ENCODE results near the gene ACKR1. TPM values are rescaled to one million over a fixed set of nuclear protein-coding genes. Genes with fewer than 3 reads are reported as not detected.

The ACKR1 gene
- polyA plus RNA-seq, 2 donors, result 11.1 to 35.9 TPM

DNA sequence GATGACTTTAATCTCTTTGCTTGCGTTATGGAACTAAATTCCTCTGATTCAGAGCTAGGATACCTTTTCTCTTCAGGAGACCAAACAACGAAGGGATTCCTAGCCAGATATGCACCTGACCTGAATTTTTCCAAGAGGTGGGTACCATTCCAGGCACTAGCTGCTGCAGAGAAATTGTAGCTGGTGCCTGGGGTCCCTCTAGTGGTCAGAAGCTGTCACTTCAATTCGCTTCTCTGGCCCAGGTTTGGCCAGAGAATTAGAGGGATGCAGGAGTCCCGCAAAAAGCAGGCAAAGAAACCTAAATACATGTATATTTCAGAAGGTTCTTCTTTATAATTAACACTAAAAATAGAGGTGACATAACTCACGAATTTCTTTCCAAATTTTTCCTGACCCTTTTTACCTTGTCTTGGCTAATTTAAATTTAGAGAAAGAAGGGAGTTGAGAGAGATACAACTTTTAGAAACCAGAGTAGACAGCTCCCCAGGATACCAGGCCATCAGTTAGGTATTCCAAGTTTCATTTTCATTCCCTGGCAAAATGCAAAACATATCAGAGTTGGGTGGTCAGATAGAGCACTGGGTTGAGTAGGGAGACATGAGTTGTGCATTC is 9.6 kb downstream of the ACKR1 start:
- Histone ChIP-seq H3K27me3 (ENCODE audit: control insufficient read depth in 1 of 2, insufficient read depth in 2 of 2, low read length in 2 of 2) (no peaks in the 10 kb centered on the region), H3K36me3 (ENCODE audit: control insufficient read depth in 2 of 2, insufficient read depth in 2 of 2, low read length in 1 of 2) (no peaks in the 10 kb centered on the region), H3K27ac (ENCODE audit: low read depth in 2 of 2, low read length in 1 of 2) (no peak overlapping the region), H3K9me3 (ENCODE audit: control insufficient read depth in 2 of 2, insufficient read depth in 1 of 2, low read depth in 1 of 2, low read length in 1 of 2) (no peaks in the 10 kb centered on the region), H3K4me3 (ENCODE audit: low read depth in 1 of 2, low read length in 2 of 2) (no peak overlapping the region), H3K4me1 (ENCODE audit: control insufficient read depth in 2 of 2, insufficient read depth in 2 of 2, low read length in 1 of 2) (no peaks in the 10 kb centered on the region)
- 3 to 5% methylated on average over 5 of the region's 5 CpGs for WGBS, 2 donors

DNA sequence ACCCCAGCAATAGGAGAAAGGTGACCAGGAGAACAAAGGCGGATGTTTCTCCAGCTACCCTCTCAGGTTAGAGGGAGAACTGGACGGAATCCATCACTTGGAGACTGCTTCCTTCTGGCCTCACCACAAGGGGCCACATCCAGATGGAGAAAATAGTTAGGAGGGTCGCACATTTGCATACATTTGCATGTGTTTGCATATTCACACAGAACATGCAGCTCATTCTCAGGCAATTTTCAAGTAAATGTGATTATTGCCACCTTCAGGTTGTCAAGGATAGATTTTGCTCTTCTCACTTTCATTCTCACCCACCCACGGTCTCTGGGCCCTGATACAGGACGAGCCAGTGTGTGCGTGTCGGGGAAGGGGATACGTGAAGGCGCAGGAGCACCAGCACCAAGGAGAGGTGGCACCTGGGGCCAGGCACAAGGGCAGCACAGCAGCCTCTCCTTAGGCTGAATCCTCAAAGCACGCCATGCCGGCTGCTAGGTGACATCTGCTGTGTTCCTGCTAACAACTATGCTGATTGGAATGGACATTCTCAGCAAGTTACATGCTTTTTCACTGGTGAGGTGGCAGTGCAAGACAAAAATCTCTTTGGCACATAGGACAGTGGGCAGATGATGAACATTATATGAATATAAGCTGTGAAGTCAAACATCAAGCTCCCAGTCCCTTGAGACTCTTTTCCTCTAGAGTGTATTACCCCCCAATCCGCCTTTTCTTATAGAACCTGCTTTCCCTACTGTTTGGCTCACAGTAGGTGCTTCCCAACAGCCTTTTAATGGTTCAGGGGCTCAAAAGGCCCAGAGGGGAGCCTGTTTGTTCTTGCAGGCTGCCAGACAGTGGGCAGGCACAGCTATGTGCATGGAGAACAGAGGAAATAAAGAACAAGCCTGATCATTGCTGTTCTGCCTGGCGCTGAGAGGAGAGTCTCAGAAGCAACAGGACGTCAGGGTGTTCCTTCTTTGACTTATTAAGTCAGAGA is 14.3 kb downstream of the ACKR1 start:
- Histone ChIP-seq H3K4me3 (ENCODE audit: low read depth in 1 of 2, low read length in 2 of 2) (no peak overlapping the region), H3K4me1 (ENCODE audit: control insufficient read depth in 2 of 2, insufficient read depth in 2 of 2, low read length in 1 of 2) (no peaks in the 10 kb centered on the region), H3K36me3 (ENCODE audit: control insufficient read depth in 2 of 2, insufficient read depth in 2 of 2, low read length in 1 of 2) (no peaks in the 10 kb centered on the region), H3K27me3 (ENCODE audit: control insufficient read depth in 1 of 2, insufficient read depth in 2 of 2, low read length in 2 of 2) (no peaks in the 10 kb centered on the region), H3K27ac (ENCODE audit: low read depth in 2 of 2, low read length in 1 of 2) (no peak overlapping the region), H3K9me3 (ENCODE audit: control insufficient read depth in 2 of 2, insufficient read depth in 1 of 2, low read depth in 1 of 2, low read length in 1 of 2) (no peaks in the 10 kb centered on the region)
- 63 to 70% methylated on average over 14 of the region's 14 CpGs for WGBS, 2 donors

DNA sequence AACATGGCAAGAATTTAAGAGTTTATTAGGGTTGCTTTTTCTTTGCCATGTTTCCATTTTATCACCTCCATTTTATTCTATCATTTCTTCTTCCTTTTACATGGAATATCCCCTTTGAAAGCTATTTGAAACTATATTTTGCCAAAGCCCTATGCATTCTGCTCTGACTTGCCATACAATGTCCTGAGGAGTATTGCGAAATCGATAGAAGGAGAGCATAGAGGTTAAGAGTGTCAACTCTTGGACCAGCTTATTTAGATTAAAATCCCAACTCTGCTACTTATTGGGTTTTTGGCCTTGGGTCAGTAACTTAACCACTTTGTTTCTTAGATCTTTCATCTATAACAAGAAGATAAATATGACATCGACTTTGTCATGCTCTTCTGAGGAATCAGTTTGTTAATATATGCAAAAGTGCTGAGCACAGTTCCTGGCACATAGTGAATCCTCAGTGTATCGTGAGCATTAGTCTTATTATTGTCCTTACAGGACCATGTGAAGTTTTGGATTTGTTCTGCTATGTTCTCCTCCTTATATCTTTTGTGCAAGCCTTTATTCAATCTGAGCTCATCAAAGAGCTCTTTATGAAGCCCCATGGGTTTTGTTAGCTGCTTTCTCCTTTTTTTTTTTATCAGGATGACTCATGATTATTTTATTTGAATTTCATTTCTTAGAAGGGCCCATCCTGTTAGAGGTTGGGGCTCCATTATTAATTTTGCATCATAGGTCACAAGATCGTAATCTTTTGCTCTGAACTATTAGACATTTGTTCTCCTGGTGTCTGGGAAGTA is 17.6 kb downstream of the ACKR1 start:
- Histone ChIP-seq H3K36me3 (ENCODE audit: control insufficient read depth in 2 of 2, insufficient read depth in 2 of 2, low read length in 1 of 2) (no peaks in the 10 kb centered on the region), H3K27ac (ENCODE audit: low read depth in 2 of 2, low read length in 1 of 2) (no peak overlapping the region), H3K4me1 (ENCODE audit: control insufficient read depth in 2 of 2, insufficient read depth in 2 of 2, low read length in 1 of 2) (no peaks in the 10 kb centered on the region), H3K9me3 (ENCODE audit: control insufficient read depth in 2 of 2, insufficient read depth in 1 of 2, low read depth in 1 of 2, low read length in 1 of 2) (no peaks in the 10 kb centered on the region), H3K4me3 (ENCODE audit: low read depth in 1 of 2, low read length in 2 of 2) (no peak overlapping the region), H3K27me3 (ENCODE audit: control insufficient read depth in 1 of 2, insufficient read depth in 2 of 2, low read length in 2 of 2) (no peaks in the 10 kb centered on the region)
- 75 to 77% methylated on average over 5 of the region's 5 CpGs for WGBS, 2 donors

DNA sequence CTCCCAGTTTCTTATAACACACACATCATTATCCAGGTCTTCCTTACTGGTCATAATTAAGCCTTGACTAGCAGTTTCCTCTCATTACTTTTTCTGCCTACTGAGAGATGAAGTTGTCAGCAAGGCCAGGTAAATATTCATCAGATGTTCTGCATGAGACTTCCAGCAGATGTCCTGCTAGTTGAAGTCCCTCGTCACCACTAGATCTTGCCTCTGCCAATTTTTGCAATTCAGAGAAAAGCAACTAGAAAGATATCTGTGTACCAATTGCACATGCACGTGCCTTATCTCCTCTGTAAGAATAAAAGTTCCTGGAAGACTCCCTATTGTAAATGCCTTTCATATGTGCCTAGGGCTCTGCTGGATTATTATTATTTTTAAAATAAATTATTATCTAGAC is 18.3 kb downstream of the ACKR1 start:
- Histone ChIP-seq H3K27ac (ENCODE audit: low read depth in 2 of 2, low read length in 1 of 2) (no peak overlapping the region), H3K36me3 (ENCODE audit: control insufficient read depth in 2 of 2, insufficient read depth in 2 of 2, low read length in 1 of 2) (no peaks in the 10 kb centered on the region), H3K27me3 (ENCODE audit: control insufficient read depth in 1 of 2, insufficient read depth in 2 of 2, low read length in 2 of 2) (no peaks in the 10 kb centered on the region), H3K9me3 (ENCODE audit: control insufficient read depth in 2 of 2, insufficient read depth in 1 of 2, low read depth in 1 of 2, low read length in 1 of 2) (no peaks in the 10 kb centered on the region), H3K4me1 (ENCODE audit: control insufficient read depth in 2 of 2, insufficient read depth in 2 of 2, low read length in 1 of 2) (no peaks in the 10 kb centered on the region), H3K4me3 (ENCODE audit: low read depth in 1 of 2, low read length in 2 of 2) (no peak overlapping the region)
- WGBS, 2 donors, result 47 to 61% methylated on average over 2 of the region's 2 CpGs

DNA sequence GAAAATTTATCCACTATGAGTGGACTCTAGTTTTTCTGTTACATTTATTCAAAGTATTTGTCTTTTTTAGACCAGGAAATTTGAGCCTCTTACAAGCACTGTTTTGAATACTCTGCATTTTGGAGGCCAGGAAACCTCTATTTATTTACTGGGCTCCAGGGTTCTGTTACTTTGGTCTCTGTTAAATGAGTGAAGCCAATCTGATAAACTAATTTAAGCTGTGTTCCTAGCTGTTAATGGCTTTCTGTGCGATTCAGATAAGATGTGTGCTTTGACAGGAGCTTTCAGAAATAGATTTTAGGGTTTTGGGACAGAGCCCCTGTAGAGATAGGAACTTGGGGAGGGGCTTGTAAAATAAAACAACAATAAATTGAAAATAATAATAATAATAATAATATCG is 23.9 kb downstream of the ACKR1 start:
- H3K4me3 ChIP-seq (ENCODE audit: low read depth in 1 of 2, low read length in 2 of 2), result no peak overlapping the region
- no peaks in the 10 kb centered on the region for H3K27me3 ChIP-seq (ENCODE audit: control insufficient read depth in 1 of 2, insufficient read depth in 2 of 2, low read length in 2 of 2)
- H3K36me3 ChIP-seq (ENCODE audit: control insufficient read depth in 2 of 2, insufficient read depth in 2 of 2, low read length in 1 of 2), result no peaks in the 10 kb centered on the region
- H3K4me1 ChIP-seq (ENCODE audit: control insufficient read depth in 2 of 2, insufficient read depth in 2 of 2, low read length in 1 of 2), result no peaks in the 10 kb centered on the region
- no peaks in the 10 kb centered on the region for H3K9me3 ChIP-seq (ENCODE audit: control insufficient read depth in 2 of 2, insufficient read depth in 1 of 2, low read depth in 1 of 2, low read length in 1 of 2)
- WGBS, 2 donors, result 62 to 69% methylated on average over 2 of the region's 2 CpGs
- H3K27ac ChIP-seq (ENCODE audit: low read depth in 2 of 2, low read length in 1 of 2), result no peak overlapping the region

DNA sequence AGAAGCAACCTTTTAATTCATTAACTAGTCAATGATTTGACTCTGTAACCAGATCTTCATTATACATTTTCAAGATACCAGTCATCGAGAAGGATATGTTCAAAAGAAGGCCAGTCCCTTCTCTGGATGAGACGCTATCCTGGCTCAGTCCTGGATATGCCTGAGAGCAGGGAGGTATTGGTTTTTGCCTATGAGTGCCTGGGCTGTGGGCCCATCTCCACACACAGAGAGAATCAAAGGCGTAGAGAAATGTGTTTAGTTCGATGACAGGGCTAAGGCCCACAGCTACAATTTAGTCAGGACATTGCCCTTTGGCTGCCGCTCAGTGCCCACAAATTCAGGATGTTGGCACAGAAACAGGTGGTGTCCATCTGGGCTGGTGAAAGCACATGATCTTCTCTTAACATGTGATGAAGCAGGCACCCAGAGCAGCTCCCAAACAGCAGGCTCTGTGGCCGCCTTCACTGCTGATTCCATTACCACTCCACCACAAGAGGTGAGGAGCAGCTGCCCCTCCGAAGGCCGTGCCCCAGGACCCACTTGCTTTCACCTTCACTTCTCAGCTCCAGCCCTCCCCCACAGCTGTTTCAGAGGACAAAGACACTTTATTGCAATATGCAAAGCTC is 24.7 kb downstream of the ACKR1 start:
- Histone ChIP-seq H3K4me3 (ENCODE audit: low read depth in 1 of 2, low read length in 2 of 2) (no peak overlapping the region), H3K9me3 (ENCODE audit: control insufficient read depth in 2 of 2, insufficient read depth in 1 of 2, low read depth in 1 of 2, low read length in 1 of 2) (no peaks in the 10 kb centered on the region), H3K27me3 (ENCODE audit: control insufficient read depth in 1 of 2, insufficient read depth in 2 of 2, low read length in 2 of 2) (no peaks in the 10 kb centered on the region), H3K36me3 (ENCODE audit: control insufficient read depth in 2 of 2, insufficient read depth in 2 of 2, low read length in 1 of 2) (no peaks in the 10 kb centered on the region), H3K4me1 (ENCODE audit: control insufficient read depth in 2 of 2, insufficient read depth in 2 of 2, low read length in 1 of 2) (no peaks in the 10 kb centered on the region), H3K27ac (ENCODE audit: low read depth in 2 of 2, low read length in 1 of 2) (no peak overlapping the region)
- 79 to 86% methylated on average over 8 of the region's 8 CpGs for WGBS, 2 donors

DNA sequence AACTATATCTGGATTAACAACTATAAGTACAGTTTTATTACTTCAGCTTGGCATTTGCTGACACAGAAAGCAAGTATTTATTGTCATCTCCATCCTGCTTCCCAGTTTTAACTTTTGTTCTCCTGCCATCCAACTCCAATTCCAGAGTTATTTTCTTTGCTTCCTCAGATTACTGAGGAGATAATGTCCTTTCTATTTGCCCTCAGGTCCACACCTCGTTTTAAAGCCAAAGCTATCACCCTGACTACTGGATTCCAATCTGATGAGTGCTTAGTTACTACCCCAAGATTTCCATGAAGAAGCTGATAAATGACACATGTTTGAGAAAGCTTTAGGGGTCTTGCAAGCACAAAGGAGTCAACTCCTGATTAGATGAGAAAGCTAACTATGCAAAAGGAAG is 25.2 kb downstream of the ACKR1 start:
- H3K4me3 ChIP-seq (ENCODE audit: low read depth in 1 of 2, low read length in 2 of 2), result no peak overlapping the region
- no peaks in the 10 kb centered on the region for H3K4me1 ChIP-seq (ENCODE audit: control insufficient read depth in 2 of 2, insufficient read depth in 2 of 2, low read length in 1 of 2)
- 5 to 10% methylated on average over 1 of the region's 1 CpG for WGBS, 2 donors

DNA sequence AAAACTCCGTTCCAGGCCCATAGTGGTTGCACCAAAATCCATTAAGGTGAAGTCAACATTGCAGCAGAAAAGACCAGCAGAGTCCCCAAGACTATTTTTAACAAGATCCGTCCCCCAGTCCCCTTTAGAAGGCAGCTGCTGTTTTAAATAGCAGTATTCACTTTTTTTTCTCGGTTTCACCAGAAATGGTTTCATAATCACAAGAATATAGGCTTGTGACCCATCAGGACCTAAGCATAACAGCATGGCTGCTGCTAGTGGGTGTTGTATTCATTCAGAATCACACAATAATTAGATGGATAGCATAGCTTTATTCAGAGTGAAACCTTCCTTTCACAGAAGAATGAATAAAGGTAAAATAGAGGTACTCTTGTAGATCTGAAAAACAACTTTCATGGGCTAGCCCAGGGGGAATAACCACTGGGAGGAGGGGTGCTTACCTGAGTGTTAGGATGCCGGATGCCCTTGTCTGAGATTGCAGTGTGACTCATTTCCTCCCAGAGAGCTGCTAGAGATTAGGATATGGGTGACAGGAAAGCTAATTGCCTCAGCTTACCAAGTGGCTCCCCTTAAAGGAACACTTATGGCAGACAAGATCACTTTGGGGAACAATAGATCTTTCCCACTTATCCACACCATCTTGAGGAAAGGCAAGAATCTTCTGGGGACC is 35.0 kb downstream of the ACKR1 start:
- peaks cover 0 to 3% of the 10 kb centered on the region in 2 donors for H3K27me3 ChIP-seq (ENCODE audit: control insufficient read depth in 1 of 2, insufficient read depth in 2 of 2, low read length in 2 of 2)
- 72 to 74% methylated on average over 4 of the region's 4 CpGs for WGBS, 2 donors
- no peaks in the 10 kb centered on the region for H3K9me3 ChIP-seq (ENCODE audit: control insufficient read depth in 2 of 2, insufficient read depth in 1 of 2, low read depth in 1 of 2, low read length in 1 of 2)
- no peaks in the 10 kb centered on the region for H3K4me1 ChIP-seq (ENCODE audit: control insufficient read depth in 2 of 2, insufficient read depth in 2 of 2, low read length in 1 of 2)
- no peaks in the 10 kb centered on the region for H3K36me3 ChIP-seq (ENCODE audit: control insufficient read depth in 2 of 2, insufficient read depth in 2 of 2, low read length in 1 of 2)
- no peak overlapping the region for H3K4me3 ChIP-seq (ENCODE audit: low read depth in 1 of 2, low read length in 2 of 2)
- no peak overlapping the region for H3K27ac ChIP-seq (ENCODE audit: low read depth in 2 of 2, low read length in 1 of 2)

More for the DNA sequence above, 25.2 kb downstream of the ACKR1 start:
- Histone ChIP-seq H3K27ac (ENCODE audit: low read depth in 2 of 2, low read length in 1 of 2) (no peak overlapping the region), H3K27me3 (ENCODE audit: control insufficient read depth in 1 of 2, insufficient read depth in 2 of 2, low read length in 2 of 2) (no peaks in the 10 kb centered on the region), H3K36me3 (ENCODE audit: control insufficient read depth in 2 of 2, insufficient read depth in 2 of 2, low read length in 1 of 2) (no peaks in the 10 kb centered on the region), H3K9me3 (ENCODE audit: control insufficient read depth in 2 of 2, insufficient read depth in 1 of 2, low read depth in 1 of 2, low read length in 1 of 2) (no peaks in the 10 kb centered on the region)

DNA sequence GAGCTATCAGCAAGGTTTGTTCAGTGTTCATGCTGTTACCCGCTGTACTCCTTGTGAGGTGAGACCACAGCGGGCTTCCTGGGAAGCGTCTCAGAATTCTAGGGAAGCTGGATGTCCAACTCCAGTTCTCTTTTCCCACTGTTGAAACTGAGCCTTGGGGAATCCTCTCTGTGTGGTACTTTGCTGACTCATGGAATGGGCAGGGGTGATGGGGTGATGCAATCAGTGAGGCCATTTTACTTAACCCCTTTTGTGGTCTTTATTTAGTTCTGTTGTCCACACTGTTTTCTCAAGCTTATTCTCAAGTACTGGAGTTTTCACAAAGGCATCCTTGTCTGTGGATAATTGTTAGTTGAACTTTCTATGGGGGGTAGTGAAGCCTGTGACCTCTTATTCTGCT is 42.6 kb downstream of the ACKR1 start:
- Histone ChIP-seq H3K9me3 (ENCODE audit: control insufficient read depth in 2 of 2, insufficient read depth in 1 of 2, low read depth in 1 of 2, low read length in 1 of 2) (no peaks in the 10 kb centered on the region), H3K4me3 (ENCODE audit: low read depth in 1 of 2, low read length in 2 of 2) (no peak overlapping the region), H3K4me1 (ENCODE audit: control insufficient read depth in 2 of 2, insufficient read depth in 2 of 2, low read length in 1 of 2) (no peaks in the 10 kb centered on the region), H3K27me3 (ENCODE audit: control insufficient read depth in 1 of 2, insufficient read depth in 2 of 2, low read length in 2 of 2) (no peaks in the 10 kb centered on the region), H3K27ac (ENCODE audit: low read depth in 2 of 2, low read length in 1 of 2) (no peak overlapping the region), H3K36me3 (ENCODE audit: control insufficient read depth in 2 of 2, insufficient read depth in 2 of 2, low read length in 1 of 2) (no peaks in the 10 kb centered on the region)
- 94 to 96% methylated on average over 3 of the region's 3 CpGs for WGBS, 2 donors

Measured in esophagus (tissue), 2 donors.